PC-9 (cell line): Measurements from ENCODE around the gene ZNF695.

Experiments
- EZH2 ChIP-seq: fragments of 200-600 bp; sonication (generic); IDR thresholded peaks from 2 replicates; pipeline ENCODE4 v1.8.0; 2017; ENCODE audit warnings: antibody characterized with exemption, low read depth
- TF ChIP-seq, protein P1 (sequence below): fragments of 200-600 bp; sonication (generic); conservative IDR thresholded peaks from 2 replicates; pipeline ENCODE4 v1.6.1; 2017; ENCODE audit warnings: mixed run types, antibody characterized with exemption, mild to moderate bottlenecking, moderate library complexity

DNA sequence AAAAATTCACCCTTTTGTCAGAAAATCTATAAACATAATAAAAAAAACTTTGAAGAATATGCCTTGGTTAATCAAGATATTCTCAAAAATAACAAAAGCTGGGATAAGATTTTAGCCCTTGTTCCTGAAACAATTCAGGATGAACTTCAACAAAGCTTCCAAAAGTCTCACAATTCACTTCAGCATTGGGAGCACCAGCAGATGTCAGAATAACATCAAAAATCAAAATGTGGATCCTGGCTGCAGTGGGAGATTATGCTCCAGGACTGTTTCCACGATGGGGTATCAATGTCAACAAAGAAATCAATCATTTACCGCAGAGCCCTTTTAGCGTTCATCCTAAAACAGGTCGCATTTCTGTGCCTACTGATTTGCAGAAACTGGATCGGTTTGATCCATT, 35.5 kb upstream of the ZNF695 start:
- TF ChIP-seq, protein P1, sequence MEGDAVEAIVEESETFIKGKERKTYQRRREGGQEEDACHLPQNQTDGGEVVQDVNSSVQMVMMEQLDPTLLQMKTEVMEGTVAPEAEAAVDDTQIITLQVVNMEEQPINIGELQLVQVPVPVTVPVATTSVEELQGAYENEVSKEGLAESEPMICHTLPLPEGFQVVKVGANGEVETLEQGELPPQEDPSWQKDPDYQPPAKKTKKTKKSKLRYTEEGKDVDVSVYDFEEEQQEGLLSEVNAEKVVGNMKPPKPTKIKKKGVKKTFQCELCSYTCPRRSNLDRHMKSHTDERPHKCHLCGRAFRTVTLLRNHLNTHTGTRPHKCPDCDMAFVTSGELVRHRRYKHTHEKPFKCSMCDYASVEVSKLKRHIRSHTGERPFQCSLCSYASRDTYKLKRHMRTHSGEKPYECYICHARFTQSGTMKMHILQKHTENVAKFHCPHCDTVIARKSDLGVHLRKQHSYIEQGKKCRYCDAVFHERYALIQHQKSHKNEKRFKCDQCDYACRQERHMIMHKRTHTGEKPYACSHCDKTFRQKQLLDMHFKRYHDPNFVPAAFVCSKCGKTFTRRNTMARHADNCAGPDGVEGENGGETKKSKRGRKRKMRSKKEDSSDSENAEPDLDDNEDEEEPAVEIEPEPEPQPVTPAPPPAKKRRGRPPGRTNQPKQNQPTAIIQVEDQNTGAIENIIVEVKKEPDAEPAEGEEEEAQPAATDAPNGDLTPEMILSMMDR, result no peak
- TF ChIP-seq EZH2, result no peak
